Osteoblast (primary cell): ENCODE data around the gene MST1. TPM values are rescaled to one million over a fixed set of nuclear protein-coding genes. Genes with fewer than 3 reads are reported as not detected.
A peak's percentile ranks its signal among the peaks of the same experiment; 100 is the strongest.

Experiments
- DNase-seq: peaks from one replicate; pipeline ENCODE4 v3.0.0; 2011; ENCODE audit warnings: low spot score, mixed read lengths; ENCODE audit not compliant: insufficient read length; ENCODE audit errors: missing footprints
- H2AFZ ChIP-seq: 2 replicates; pipeline ENCODE4 v1.6.0; 2011; ENCODE audit warnings: mild to moderate bottlenecking, low read length
- H3K27ac ChIP-seq: 2 replicates; pipeline ENCODE4 v1.5.1; 2011; ENCODE audit warnings: mild to moderate bottlenecking, low read depth, low read length, moderate library complexity
- H3K27me3 ChIP-seq: 2 replicates; pipeline ENCODE4 v1.6.0; 2012; ENCODE audit warnings: mild to moderate bottlenecking, control low read depth, inconsistent platforms, low read length, moderate library complexity; ENCODE audit not compliant: insufficient read depth
- H3K36me3 ChIP-seq: 2 replicates; pipeline ENCODE4 v1.5.1; 2011; ENCODE audit warnings: mild to moderate bottlenecking, low read length, control low read depth, moderate library complexity; ENCODE audit not compliant: insufficient read depth
- H3K4me1 ChIP-seq: 2 replicates; pipeline ENCODE4 v1.5.1; 2011; ENCODE audit warnings: mild to moderate bottlenecking, low read length, control low read depth, moderate library complexity; ENCODE audit not compliant: insufficient read depth
- H3K4me2 ChIP-seq: 2 replicates; pipeline ENCODE4 v1.6.0; 2011; ENCODE audit warnings: mild to moderate bottlenecking, low read length; ENCODE audit not compliant: insufficient read depth
- H3K4me3 ChIP-seq: fragments of 200-600 bp; sonication (generic); 3 replicates; pipeline ENCODE4 v1.5.1; 2012; ENCODE audit warnings: mild to moderate bottlenecking, low read length, inconsistent platforms; ENCODE audit not compliant: insufficient read depth
- H3K79me2 ChIP-seq: 2 replicates; pipeline ENCODE4 v1.6.0; 2012; ENCODE audit warnings: mild to moderate bottlenecking, low read length, control low read depth, inconsistent platforms; ENCODE audit not compliant: insufficient read depth
- H3K9me3 ChIP-seq: 2 replicates; pipeline ENCODE4 v1.5.1; 2011; ENCODE audit warnings: low read depth, low read length, control low read depth
- H4K20me1 ChIP-seq: 2 replicates; pipeline ENCODE4 v1.6.0; 2012; ENCODE audit warnings: mild to moderate bottlenecking, low read length, control low read depth; ENCODE audit not compliant: insufficient read depth
- CTCF ChIP-seq: IDR thresholded peaks from 2 replicates; pipeline ENCODE4 v1.5.1; 2011; ENCODE audit warnings: mild to moderate bottlenecking, low read depth, low read length, moderate library complexity; ENCODE audit errors: extremely low read depth
- total RNA-seq: library from RNA; depleted of rRNA; stranded (reverse); fragments of >200 nt; gene quantifications from 2 replicates; pipeline ENCODE4 v1.2.3, GENCODE V29; 2012

Gene MST1
- total RNA-seq, 1 donor, result 6.9 TPM

GRCh38 chr3:49707113-49707480, 17.8 kb upstream of the MST1 start:
- TF ChIP-seq CTCF, result no peak
- H3K36me3 ChIP-seq, result peaks cover 13% of the 10 kb centered on the region
- H3K9me3 ChIP-seq, result no peaks in the 10 kb centered on the region
- no peak overlapping the region for H3K4me2 ChIP-seq
- H3K27me3 ChIP-seq, result no peaks in the 10 kb centered on the region
- H3K27ac ChIP-seq, result no peak overlapping the region
- H3K4me3 ChIP-seq, result no peak overlapping the region
- no peaks in the 10 kb centered on the region for H3K4me1 ChIP-seq
- DNase-seq, result peak; percentile 57
- H3K79me2 ChIP-seq, result no peaks in the 10 kb centered on the region
- H2AFZ ChIP-seq, result no peak overlapping the region
- H4K20me1 ChIP-seq, result peaks cover 11% of the 10 kb centered on the region

- Histone ChIP-seq H2AFZ (no peak overlapping the region), H4K20me1 (peaks cover 13% of the 10 kb centered on the region), H3K4me3 (no peak overlapping the region), H3K9me3 (no peaks in the 10 kb centered on the region), H3K4me1 (no peaks in the 10 kb centered on the region), H3K79me2 (no peaks in the 10 kb centered on the region), H3K27me3 (no peaks in the 10 kb centered on the region), H3K4me2 (no peak overlapping the region), H3K27ac (no peak overlapping the region), H3K36me3 (peaks cover 16% of the 10 kb centered on the region)
- DNase-seq, result peak; percentile 42
- no peak for TF ChIP-seq CTCF
Observed at GRCh38 chr3:49706456-49707112, 17.3 kb upstream of the MST1 start.

- Histone ChIP-seq H3K79me2 (no peaks in the 10 kb centered on the region), H3K36me3 (peaks cover 25% of the 10 kb centered on the region), H3K27me3 (no peaks in the 10 kb centered on the region), H3K4me1 (no peaks in the 10 kb centered on the region), H3K27ac (no peak overlapping the region), H3K9me3 (no peaks in the 10 kb centered on the region), H3K4me2 (no peak overlapping the region), H3K4me3 (no peak overlapping the region), H2AFZ (no peak overlapping the region), H4K20me1 (peaks cover 14% of the 10 kb centered on the region)
- peak; percentile 45 for DNase-seq
- TF ChIP-seq CTCF, result no peak
Observed at GRCh38 chr3:49705390-49705960, 16.2 kb upstream of the MST1 start.

- Histone ChIP-seq H3K4me2 (no peak overlapping the region), H3K79me2 (no peaks in the 10 kb centered on the region), H2AFZ (no peak overlapping the region), H3K27me3 (no peaks in the 10 kb centered on the region), H3K9me3 (no peaks in the 10 kb centered on the region), H3K4me1 (no peaks in the 10 kb centered on the region), H3K27ac (no peak overlapping the region), H3K36me3 (peaks cover 30% of the 10 kb centered on the region), H3K4me3 (no peak overlapping the region), H4K20me1 (peaks cover 14% of the 10 kb centered on the region)
- TF ChIP-seq CTCF, result no peak
- no peak for DNase-seq
Observed at GRCh38 chr3:49704629-49705028, 15.4 kb upstream of the MST1 start.
